AG09309 (cell line): ENCODE results near the gene C2CD5.
A peak's percentile ranks its signal among the peaks of the same experiment; 100 is the strongest.

Source experiments
- DNase-seq: peaks from one replicate; pipeline ENCODE4 v3.0.0-alpha.2; 2010; ENCODE audit warnings: low read depth
- H3K4me3 ChIP-seq: 2 replicates; pipeline ENCODE4 v1.5.1; 2011; ENCODE audit warnings: mild to moderate bottlenecking, low read depth, low read length, moderate library complexity; ENCODE audit not compliant: control insufficient read depth
- CTCF ChIP-seq: IDR thresholded peaks from 2 replicates; pipeline ENCODE4 v1.5.1; 2011; ENCODE audit warnings: mild to moderate bottlenecking, low read depth, low read length, inconsistent platforms; ENCODE audit not compliant: insufficient read depth, control insufficient read depth; ENCODE audit errors: missing control alignments

C2CD5 gene

GRCh38 chr12:22431693-22432251 is 112.6 kb downstream of the C2CD5 start:
- no peak overlapping the region for H3K4me3 ChIP-seq
- no peak for DNase-seq
- no peak for TF ChIP-seq CTCF

- TF ChIP-seq CTCF: no peak
- H3K4me3 ChIP-seq: no peak overlapping the region
- DNase-seq: no peak
Measured at GRCh38 chr12:22416801-22417200, 127.5 kb downstream of the C2CD5 start.

- TF ChIP-seq CTCF: no peak
- no peak overlapping the region for H3K4me3 ChIP-seq
- DNase-seq: peak; percentile 34
Measured at GRCh38 chr12:22415342-22416309, 128.7 kb downstream of the C2CD5 start.

GRCh38 chr12:22414742-22415141 is 129.6 kb downstream of the C2CD5 start:
- no peak for DNase-seq

GRCh38 chr12:22413592-22413991 is 130.8 kb downstream of the C2CD5 start:
- no peak overlapping the region for H3K4me3 ChIP-seq
- TF ChIP-seq CTCF: no peak
- DNase-seq: no peak

More at GRCh38 chr12:22414742-22415141, 129.6 kb downstream of the C2CD5 start:
- no peak overlapping the region for H3K4me3 ChIP-seq
- no peak for TF ChIP-seq CTCF

- TF ChIP-seq CTCF: no peak
- H3K4me3 ChIP-seq: no peak overlapping the region
- no peak for DNase-seq
Measured at GRCh38 chr12:22412581-22412980, 131.8 kb downstream of the C2CD5 start.
